ENCODE data around the gene TESMIN. TPM values are rescaled to one million over a fixed set of nuclear protein-coding genes. Genes with fewer than 3 reads are reported as not detected.

TESMIN gene
- total RNA-seq, 1 donor from 2014 or later = 8.1 TPM

GRCh38 chr11:68772936-68773335 lies 21.6 kb upstream of the TESMIN start:
- no peak for TF ChIP-seq EZH2 (IDR thresholded peaks at IDR 0.05)
- no peak for TF ChIP-seq EZH2phosphoT487 (IDR thresholded peaks at IDR 0.05)
- TF ChIP-seq CTCF (IDR thresholded peaks at IDR 0.05) = no peak
- Histone ChIP-seq H3K4me3 (no peak overlapping the region), H2AFZ (replicated peaks) (no peak overlapping the region), H3F3A (ENCODE audit: low read depth) (no peaks in the 10 kb centered on the region), H3K4me1 (no peaks in the 10 kb centered on the region), H3K27me3 (no peaks in the 10 kb centered on the region), H3K27ac (no peak overlapping the region), H3K9ac (no peak overlapping the region), H3K9me3 (ENCODE audit: low read depth) (no peaks in the 10 kb centered on the region), H3K79me2 (ENCODE audit: low read depth) (no peaks in the 10 kb centered on the region), H3K36me3 (no peaks in the 10 kb centered on the region), H4K20me1 (ENCODE audit: low read depth) (no peaks in the 10 kb centered on the region), H3K4me2 (no peak overlapping the region)
- Mint-ChIP-seq H3K4me3 (no peak overlapping the region), H3K27me3 (ENCODE audit: insufficient read depth, low read depth) (peaks cover 8% of the 10 kb centered on the region), H3K9me3 (no peaks in the 10 kb centered on the region), H3K27ac (no peak overlapping the region), H3K36me3 (no peaks in the 10 kb centered on the region), H3K4me1 (peaks cover 10% of the 10 kb centered on the region)
- no peak for DNase-seq (ENCODE audit: low spot score)

- no peaks in the 10 kb centered on the region for H3K9me3 ChIP-seq (ENCODE audit: low read depth)
- no peak overlapping the region for H3K27ac ChIP-seq
- no peak overlapping the region for H3K4me3 Mint-ChIP-seq
- H3K36me3 ChIP-seq = no peaks in the 10 kb centered on the region
- H3K27me3 Mint-ChIP-seq (ENCODE audit: insufficient read depth, low read depth) = peaks cover 8% of the 10 kb centered on the region
- no peaks in the 10 kb centered on the region for H3K4me1 ChIP-seq
- no peak for DNase-seq (ENCODE audit: low spot score)
- H3K4me2 ChIP-seq = no peak overlapping the region
- H2AFZ ChIP-seq (replicated peaks) = no peak overlapping the region
- peaks cover 7% of the 10 kb centered on the region for H3K4me1 Mint-ChIP-seq
- no peaks in the 10 kb centered on the region for H4K20me1 ChIP-seq (ENCODE audit: low read depth)
- H3K36me3 Mint-ChIP-seq = no peaks in the 10 kb centered on the region
- H3K9ac ChIP-seq = no peak overlapping the region
- no peaks in the 10 kb centered on the region for H3K79me2 ChIP-seq (ENCODE audit: low read depth)
- H3K27ac Mint-ChIP-seq = peak overlapping the region; percentile 38
- H3K4me3 ChIP-seq = no peak overlapping the region
- H3K27me3 ChIP-seq = no peaks in the 10 kb centered on the region
- no peaks in the 10 kb centered on the region for H3F3A ChIP-seq (ENCODE audit: low read depth)
- TF ChIP-seq EZH2 (IDR thresholded peaks at IDR 0.05) (no peak), CTCF (IDR thresholded peaks at IDR 0.05) (no peak), EZH2phosphoT487 (IDR thresholded peaks at IDR 0.05) (no peak)
- H3K9me3 Mint-ChIP-seq = no peaks in the 10 kb centered on the region
These were observed 19.5 kb upstream of the TESMIN start for GRCh38 chr11:68770781-68771180.

- Histone ChIP-seq H3K9me3 (ENCODE audit: low read depth) (no peaks in the 10 kb centered on the region), H2AFZ (replicated peaks) (no peak overlapping the region), H3K27me3 (no peaks in the 10 kb centered on the region), H3F3A (ENCODE audit: low read depth) (no peaks in the 10 kb centered on the region), H3K4me2 (no peak overlapping the region), H3K79me2 (ENCODE audit: low read depth) (no peaks in the 10 kb centered on the region), H3K9ac (no peak overlapping the region), H3K27ac (no peak overlapping the region), H3K4me1 (peaks cover 3% of the 10 kb centered on the region), H4K20me1 (ENCODE audit: low read depth) (no peaks in the 10 kb centered on the region), H3K4me3 (no peak overlapping the region), H3K36me3 (no peaks in the 10 kb centered on the region)
- Mint-ChIP-seq H3K4me1 (peaks cover 19% of the 10 kb centered on the region), H3K27ac (no peak overlapping the region), H3K36me3 (no peaks in the 10 kb centered on the region), H3K4me3 (no peak overlapping the region), H3K27me3 (ENCODE audit: insufficient read depth, low read depth) (peaks cover 8% of the 10 kb centered on the region), H3K9me3 (no peaks in the 10 kb centered on the region)
- TF ChIP-seq CTCF (IDR thresholded peaks at IDR 0.05) (no peak), EZH2 (IDR thresholded peaks at IDR 0.05) (no peak), EZH2phosphoT487 (IDR thresholded peaks at IDR 0.05) (no peak)
- no peak for DNase-seq (ENCODE audit: low spot score)
These were observed 16.4 kb upstream of the TESMIN start for GRCh38 chr11:68767672-68768071.
